GM12878 (cell line): ENCODE results near the gene TBC1D2B. TPM values are rescaled to one million over a fixed set of nuclear protein-coding genes. Genes with fewer than 3 reads are reported as not detected.

Source experiments
- ATAC-seq: fragments of 200-7000 bp; cut with Tn5 transposase; 3 replicates; pipeline ENCODE4 v1.9.1; 2020; ENCODE audit warnings: mild to moderate bottlenecking, moderate library complexity
- BruUV-seq: library from RNA; stranded (reverse); fragments of 400-500 nt; replicated peaks from 2 replicates; lab custom pipeline; 2021; lab: Mats Ljungman, UMichigan
- CTCF ChIA-PET: fragments of 300-600 bp; sonication (Branson Sonifier 250); formaldehyde crosslinking; extraction: SDS; loops from one replicate; lab custom pipeline; 2021; ENCODE audit warnings: inconsistent platforms; lab: Yijun Ruan, JAX
- POLR2A ChIA-PET: fragments of 350-600 bp; formaldehyde crosslinking; extraction: SDS; loops from one replicate; lab custom pipeline; 2021; ENCODE audit warnings: inconsistent platforms; lab: Charles Lee
- RAD21 ChIA-PET: fragments of 300-600 bp; sonication (Branson Sonifier 250); formaldehyde crosslinking; loops from one replicate; lab custom pipeline; 2023; ENCODE audit warnings: antibody characterized with exemption; ENCODE audit not compliant: unreplicated experiment; lab: Charles Lee
- SMC1A ChIA-PET: fragments of 300-600 bp; sonication (Branson Sonifier 250); formaldehyde crosslinking; loops from one replicate; lab custom pipeline; 2023; ENCODE audit not compliant: unreplicated experiment, uncharacterized antibody; lab: Charles Lee
- DNase-seq: peaks from one replicate; pipeline ENCODE4 v3.0.0-alpha.2; 2011; ENCODE audit warnings: low read depth, low spot score
- FAIRE-seq: peaks from 3 replicates; lab custom pipeline; 2011; peaks lifted over from hg19 to GRCh38; lab: Jason Lieb, UNC
- H2AFZ ChIP-seq: 2 replicates; pipeline ENCODE4 v1.6.0; 2011; ENCODE audit warnings: low read depth, low read length, control low read depth; ENCODE audit not compliant: control insufficient read depth
- H3K27ac ChIP-seq: 2 replicates; pipeline ENCODE4 v1.5.1; 2011; ENCODE audit warnings: control low read depth; ENCODE audit not compliant: control insufficient read depth, insufficient read depth
- H3K27me3 ChIP-seq, 2 experiments: replicated peaks in 1 of 2; 2 replicates each; pipeline versions ENCODE4 v1.6.0 to v1.6.1; 2011; ENCODE audit warnings: low read length in 1 of 2; ENCODE audit not compliant: control insufficient read depth in 2 of 2, insufficient read depth in 2 of 2
- H3K36me3 ChIP-seq, 2 experiments: 2 replicates each; pipeline ENCODE4 v1.5.1; 2011; ENCODE audit warnings: low read length in 1 of 2; ENCODE audit not compliant: control insufficient read depth in 2 of 2, insufficient read depth in 2 of 2
- H3K4me1 ChIP-seq: 2 replicates; pipeline ENCODE4 v1.6.1; 2011; ENCODE audit warnings: mild to moderate bottlenecking, low read length, moderate library complexity, mixed read lengths; ENCODE audit not compliant: control insufficient read depth, insufficient read depth
- H3K4me2 ChIP-seq: 2 replicates; pipeline ENCODE4 v1.6.0; 2011; ENCODE audit warnings: control low read depth; ENCODE audit not compliant: control insufficient read depth, insufficient read depth
- H3K4me3 ChIP-seq: fragments of 200-600 bp; sonication (generic); 2 replicates; pipeline ENCODE4 v1.5.1; 2016
- H3K79me2 ChIP-seq: 2 replicates; pipeline ENCODE4 v1.6.0; 2011; ENCODE audit warnings: low read length; ENCODE audit not compliant: control insufficient read depth, insufficient read depth
- H3K9ac ChIP-seq: 2 replicates; pipeline ENCODE4 v1.8.0; 2011; ENCODE audit warnings: low read length, control low read depth, mixed read lengths; ENCODE audit not compliant: control insufficient read depth, insufficient read depth
- H3K9me3 ChIP-seq: replicated peaks from 3 replicates; pipeline ENCODE4 v1.5.1; 2011; ENCODE audit warnings: mild to moderate bottlenecking, low read length; ENCODE audit not compliant: control insufficient read depth, insufficient read depth
- H4K20me1 ChIP-seq: 2 replicates; pipeline ENCODE4 v1.6.0; 2011; ENCODE audit not compliant: control insufficient read depth, insufficient read depth
- ATF7 ChIP-seq: fragments of 450-650 bp; IDR thresholded peaks from 2 replicates; pipeline ENCODE4 v1.6.1; 2016; ENCODE audit warnings: low read depth, mild to moderate bottlenecking
- CHD2 ChIP-seq: IDR thresholded peaks from 2 replicates; pipeline ENCODE4 v1.6.1; 2011; ENCODE audit warnings: low read depth, low read length, improper control_type of control experiment, borderline replicate concordance
- HDAC6 ChIP-seq: fragments of 200-600 bp; sonication (generic); IDR thresholded peaks from one replicate; pipeline ENCODE4 v1.8.0; 2017; ENCODE audit warnings: antibody characterized with exemption; ENCODE audit not compliant: unreplicated experiment
- PRDM15 ChIP-seq: fragments of 450-650 bp; formaldehyde crosslinking; IDR thresholded peaks from 2 replicates; pipeline ENCODE4 v1.4.0; 2020; ENCODE audit warnings: mild to moderate bottlenecking, moderate library complexity
- TAF1 ChIP-seq: IDR thresholded peaks from 2 replicates; pipeline ENCODE4 v1.6.1; 2011; ENCODE audit warnings: mild to moderate bottlenecking, low read depth, low read length, borderline replicate concordance
- TCF3 ChIP-seq: IDR thresholded peaks from 2 replicates; pipeline ENCODE4 v1.6.1; 2012; ENCODE audit warnings: low read depth, mild to moderate bottlenecking, low read length, borderline replicate concordance; ENCODE audit not compliant: insufficient read depth
- ZBTB40 ChIP-seq: fragments of 450-650 bp; IDR thresholded peaks from 2 replicates; pipeline ENCODE4 v1.6.1; 2016; ENCODE audit warnings: mild to moderate bottlenecking, moderate library complexity, borderline replicate concordance
- ZSCAN29 ChIP-seq: fragments of 450-650 bp; IDR thresholded peaks from 2 replicates; pipeline ENCODE4 v1.6.1; 2017; ENCODE audit warnings: mild to moderate bottlenecking, moderate library complexity
- WGBS: methylation state at CpG from one replicate; pipeline ENCODE4 v1.1.6; 2016; ENCODE audit warnings: low lambda C conversion rate; ENCODE audit not compliant: insufficient replicate concordance, insufficient coverage; ENCODE audit errors: missing lambda C conversion rate; 5-methylcytosine and 5-hydroxymethylcytosine counted together
- in situ Hi-C: fragments of 300-500 bp; cut with MboI; formaldehyde crosslinking; loops from 9 replicates; pipeline ENCODE4 v1.14.3; 2018; ENCODE audit warnings: mixed read lengths
- intact Hi-C: fragments of 100-400 bp; cut with micrococcal nuclease; formaldehyde crosslinking; loops from one replicate; pipeline ENCODE4 v1.14.2; 2022; ENCODE audit not compliant: unreplicated experiment
- polyA plus RNA-seq, 11 experiments: library from polyadenylated mRNA; depleted of rRNA in 4 of 11; unstranded in 6 of 11; stranded (reverse) in 5 of 11; fragments of >200 nt; fragmentation: Nextera tagmentation in 4 of 11; fragmentation: Illumina TruSeq in 1 of 11; extraction: Ambion mirVana in 4 of 11; extraction: Trizol in 1 of 11; gene quantifications; 1 replicate in 1 of 11; 2 replicates in 10 of 11; pipeline versions ENCODE4 v1.2.1 to v1.2.3, GENCODE V29; 2011 to 2016; ENCODE audit warnings: inconsistent platforms in 2 of 11, missing spikeins in 2 of 11, low read depth in 1 of 11
- total RNA-seq, 4 experiments: library from RNA; depleted of rRNA in 3 of 4; stranded (reverse); fragments of >200 nt in 3 of 4; fragmentation: Illumina TruSeq in 1 of 4; extraction: Trizol in 1 of 4; gene quantifications; 2 replicates each; pipeline versions ENCODE4 v1.2.1 to v1.2.3, GENCODE V29; 2013 to 2021
- TF ChIP-seq, protein P1 (sequence below): fragments of 450-650 bp; IDR thresholded peaks from 2 replicates; pipeline ENCODE4 v1.6.1; 2017; ENCODE audit warnings: borderline replicate concordance
- TF ChIP-seq, protein P2 (sequence below): fragments of 450-650 bp; IDR thresholded peaks from 2 replicates; pipeline ENCODE4 v1.6.1; 2016; ENCODE audit warnings: mild to moderate bottlenecking
- TF ChIP-seq, protein P3 (sequence below): IDR thresholded peaks from 2 replicates; pipeline ENCODE4 v1.6.1; 2012; ENCODE audit warnings: low read depth, low read length, improper control_type of control experiment

TBC1D2B gene
- total and polyA plus RNA-seq, 10 of the 15 experiments (the other 5 are each of a cell fraction or from before 2014, with no cell fraction given), result 1.3 to 53.4 (median 19.4) TPM

DNA sequence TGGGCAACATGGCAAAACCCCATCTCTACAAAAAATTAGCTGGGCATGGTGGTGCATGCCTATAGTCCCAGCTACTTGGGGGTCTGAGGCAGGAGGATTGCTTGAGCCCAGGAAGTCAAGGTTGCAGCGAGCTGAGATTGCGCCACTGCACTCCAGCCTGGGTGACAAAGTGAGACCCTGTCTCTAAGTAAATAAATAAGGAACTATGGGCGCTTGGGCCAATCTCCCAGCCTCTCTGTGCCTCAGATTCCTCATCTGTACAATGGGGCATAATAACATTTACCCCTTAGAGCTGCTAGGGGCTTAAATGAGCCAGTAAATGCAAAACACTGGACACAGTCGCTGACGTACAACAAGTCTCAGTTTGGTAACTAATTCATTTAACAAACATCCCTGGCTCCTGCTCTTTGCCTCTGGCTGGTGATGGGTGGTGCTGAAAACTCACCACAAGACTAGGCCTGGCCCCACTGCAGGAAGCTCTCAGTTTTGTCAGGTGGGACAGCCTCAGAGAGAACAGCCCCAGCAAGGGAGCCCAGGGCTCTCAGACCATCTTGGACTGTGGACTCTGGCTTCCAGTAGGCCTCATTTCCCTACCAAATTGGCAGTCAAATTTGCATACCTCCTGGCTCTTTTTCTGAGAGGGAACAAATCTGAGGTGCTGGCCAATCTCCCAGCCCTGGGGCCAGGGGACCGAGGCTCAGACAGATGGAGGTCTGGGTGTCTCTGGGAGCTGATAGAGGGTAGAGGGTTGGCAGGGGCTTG, 6.4 kb upstream of the TBC1D2B start:
- intact Hi-C loops (no loop called here), in situ Hi-C loops (no loop called here)
- H3K4me1 ChIP-seq, result peaks cover 16% of the 10 kb centered on the region
- no peaks in the 10 kb centered on the region for H3K36me3 ChIP-seq
- FAIRE-seq (peak; percentile 71), ATAC-seq (peak; percentile 77), DNase-seq (no peak)
- H3K4me2 ChIP-seq, result peak overlapping the region; percentile 2; the same call in 1 of the 2 replicates
- no peak overlapping the region for H3K27ac ChIP-seq
- H3K9ac ChIP-seq, result no peak overlapping the region
- BruUV-seq, result no TSS peak
- H3K9me3 ChIP-seq, result no peaks in the 10 kb centered on the region
- RAD21 ChIA-PET, result interaction anchor here (1.3 to 2.2 kb wide), 3 partner anchors 16 to 24 kb away, joined by 3 to 9 read pairs (median 4); no protein-coding TSS in a partner anchor
- no peak overlapping the region for H3K4me3 ChIP-seq
- H3K27me3 ChIP-seq, result no peaks in the 10 kb centered on the region
- POLR2A ChIA-PET, result interaction anchor here (0.8 to 3.0 kb wide), 4 partner anchors 12 to 33 kb away, joined by 3 to 12 read pairs (median 4); no protein-coding TSS in a partner anchor
- H4K20me1 ChIP-seq, result no peaks in the 10 kb centered on the region
- CTCF ChIA-PET, result interaction anchor here (1.1 to 3.1 kb wide), 6 partner anchors 11 to 117 kb away, joined by 4 to 16 read pairs (median 4); no protein-coding TSS in a partner anchor
- H3K79me2 ChIP-seq, result no peaks in the 10 kb centered on the region
- SMC1A ChIA-PET, result interaction anchor here (0.5 to 3.8 kb wide), 11 partner anchors 11 to 35 kb away, joined by 3 to 13 read pairs (median 4); no protein-coding TSS in a partner anchor
- H2AFZ ChIP-seq, result no peak overlapping the region
- 82% methylated on average over 6 of the region's 6 CpGs for WGBS
- no peak for TF ChIP-seq PRDM15 (CRISPR knock-in tag)
- TF ChIP-seq, protein P1, sequence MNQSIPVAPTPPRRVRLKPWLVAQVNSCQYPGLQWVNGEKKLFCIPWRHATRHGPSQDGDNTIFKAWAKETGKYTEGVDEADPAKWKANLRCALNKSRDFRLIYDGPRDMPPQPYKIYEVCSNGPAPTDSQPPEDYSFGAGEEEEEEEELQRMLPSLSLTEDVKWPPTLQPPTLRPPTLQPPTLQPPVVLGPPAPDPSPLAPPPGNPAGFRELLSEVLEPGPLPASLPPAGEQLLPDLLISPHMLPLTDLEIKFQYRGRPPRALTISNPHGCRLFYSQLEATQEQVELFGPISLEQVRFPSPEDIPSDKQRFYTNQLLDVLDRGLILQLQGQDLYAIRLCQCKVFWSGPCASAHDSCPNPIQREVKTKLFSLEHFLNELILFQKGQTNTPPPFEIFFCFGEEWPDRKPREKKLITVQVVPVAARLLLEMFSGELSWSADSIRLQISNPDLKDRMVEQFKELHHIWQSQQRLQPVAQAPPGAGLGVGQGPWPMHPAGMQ, result no peak
- TF ChIP-seq, protein P2, sequence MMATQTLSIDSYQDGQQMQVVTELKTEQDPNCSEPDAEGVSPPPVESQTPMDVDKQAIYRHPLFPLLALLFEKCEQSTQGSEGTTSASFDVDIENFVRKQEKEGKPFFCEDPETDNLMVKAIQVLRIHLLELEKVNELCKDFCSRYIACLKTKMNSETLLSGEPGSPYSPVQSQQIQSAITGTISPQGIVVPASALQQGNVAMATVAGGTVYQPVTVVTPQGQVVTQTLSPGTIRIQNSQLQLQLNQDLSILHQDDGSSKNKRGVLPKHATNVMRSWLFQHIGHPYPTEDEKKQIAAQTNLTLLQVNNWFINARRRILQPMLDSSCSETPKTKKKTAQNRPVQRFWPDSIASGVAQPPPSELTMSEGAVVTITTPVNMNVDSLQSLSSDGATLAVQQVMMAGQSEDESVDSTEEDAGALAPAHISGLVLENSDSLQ, result no peak
- TF ChIP-seq, protein P3, sequence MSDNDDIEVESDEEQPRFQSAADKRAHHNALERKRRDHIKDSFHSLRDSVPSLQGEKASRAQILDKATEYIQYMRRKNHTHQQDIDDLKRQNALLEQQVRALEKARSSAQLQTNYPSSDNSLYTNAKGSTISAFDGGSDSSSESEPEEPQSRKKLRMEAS, result no peak
- no peak for TF ChIP-seq HDAC6
- TF ChIP-seq TAF1, result no peak
- no peak for TF ChIP-seq TCF3
- TF ChIP-seq ZSCAN29, result no peak
- no peak for TF ChIP-seq ATF7
- no peak for TF ChIP-seq CHD2
- no peak for TF ChIP-seq ZBTB40
